ENCODE data around the gene PLA2G5. TPM values are rescaled to one million over a fixed set of nuclear protein-coding genes. Genes with fewer than 3 reads are reported as not detected.

The PLA2G5 gene
- total and polyA plus RNA-seq, 9 of the 15 experiments (the other 6 are each of a cell fraction or from before 2014, with no cell fraction given) = not detected

DNA sequence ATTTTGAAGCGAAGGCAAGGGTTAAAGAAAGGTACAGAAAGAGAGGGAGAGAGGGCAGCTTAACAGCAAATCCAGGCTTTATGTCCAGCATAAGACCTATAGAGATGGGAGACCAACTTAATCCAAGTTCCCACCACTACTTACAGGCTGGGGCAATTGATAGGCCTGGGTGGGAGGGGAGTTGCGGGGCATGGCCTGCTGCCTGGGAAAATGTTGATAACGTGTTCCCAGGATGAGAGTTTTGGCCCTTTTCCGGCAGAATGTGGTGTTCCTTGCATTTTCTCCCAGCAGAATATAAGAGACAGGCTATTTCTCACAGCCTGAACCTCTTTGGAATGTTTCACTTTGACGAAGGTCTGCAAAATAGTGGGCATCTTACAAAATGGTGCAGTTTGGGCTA is 34.9 kb upstream of the PLA2G5 start (continued):
- TF ChIP-seq, protein P1, sequence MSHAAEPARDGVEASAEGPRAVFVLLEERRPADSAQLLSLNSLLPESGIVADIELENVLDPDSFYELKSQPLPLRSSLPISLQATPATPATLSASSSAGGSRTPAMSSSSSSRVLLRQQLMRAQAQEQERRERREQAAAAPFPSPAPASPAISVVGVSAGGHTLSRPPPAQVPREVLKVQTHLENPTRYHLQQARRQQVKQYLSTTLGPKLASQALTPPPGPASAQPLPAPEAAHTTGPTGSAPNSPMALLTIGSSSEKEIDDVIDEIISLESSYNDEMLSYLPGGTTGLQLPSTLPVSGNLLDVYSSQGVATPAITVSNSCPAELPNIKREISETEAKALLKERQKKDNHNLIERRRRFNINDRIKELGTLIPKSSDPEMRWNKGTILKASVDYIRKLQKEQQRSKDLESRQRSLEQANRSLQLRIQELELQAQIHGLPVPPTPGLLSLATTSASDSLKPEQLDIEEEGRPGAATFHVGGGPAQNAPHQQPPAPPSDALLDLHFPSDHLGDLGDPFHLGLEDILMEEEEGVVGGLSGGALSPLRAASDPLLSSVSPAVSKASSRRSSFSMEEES (CRISPR knock-in tag; IDR thresholded peaks at IDR 0.05) = no peak
- TF ChIP-seq ZNF79 (CRISPR knock-in tag; IDR thresholded peaks at IDR 0.05; ENCODE audit: low read depth) = no peak

DNA sequence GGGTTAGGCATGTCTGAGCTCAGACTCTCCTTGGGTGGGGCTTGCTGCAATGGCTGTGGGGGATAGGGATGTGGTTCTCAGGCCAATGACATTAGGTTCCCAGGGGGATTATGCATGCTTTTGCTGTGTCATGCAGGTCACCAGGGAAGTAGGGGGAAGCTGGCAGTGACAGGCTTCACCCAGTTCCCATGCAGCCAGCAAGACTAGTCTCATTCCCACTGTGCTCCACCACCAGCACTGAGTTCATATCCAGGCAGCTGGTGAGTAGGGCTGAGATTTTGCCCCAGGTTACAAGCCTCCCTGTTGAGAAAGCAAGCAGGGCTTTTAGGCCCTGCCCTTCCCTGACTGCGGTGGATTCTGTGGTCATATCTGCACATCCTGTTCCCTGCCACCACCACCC is 32.1 kb upstream of the PLA2G5 start:
- H3K4me3 ChIP-seq = no peak overlapping the region
- no TSS peak for BruUV-seq (replicated peaks)
- H3K9me1 ChIP-seq (ENCODE audit: control insufficient read depth, insufficient read depth, low read length) = no peaks in the 10 kb centered on the region
- H2AFZ ChIP-seq (ENCODE audit: low read depth, low read length) = no peak overlapping the region
- H3K4me2 ChIP-seq (ENCODE audit: insufficient read depth, low read length) = no peak overlapping the region
- no peaks in the 10 kb centered on the region for H3K79me2 ChIP-seq (ENCODE audit: control insufficient read depth, insufficient read depth, low read length)
- in situ Hi-C loops (cut with MboI) = no loop called here
- FAIRE-seq = no peak
- DNase-seq (ENCODE audit: extremely low read depth in 1 of 4, low spot score in 3 of 4) = no peak
- no peak overlapping the region; the same call in 2 of the 3 replicates for H3K27ac ChIP-seq (ENCODE audit: extremely low read depth, low read depth, low read length)
- ATAC-seq = no peak
- H3K9me3 ChIP-seq (replicated peaks; ENCODE audit: control insufficient read depth, insufficient read depth, low read depth, low read length) = no peaks in the 10 kb centered on the region
- no peaks in the 10 kb centered on the region for H3K36me3 ChIP-seq (ENCODE audit: control insufficient read depth, insufficient read depth, low read length)
- intact Hi-C loops (cut with micrococcal nuclease) = no loop called here
- H3K9ac ChIP-seq (ENCODE audit: insufficient read depth in 1 of 2, low read depth in 2 of 2, low read length in 2 of 2) = no peak overlapping the region
- no peaks in the 10 kb centered on the region for H3K4me1 ChIP-seq (replicated peaks in 1 of 2; ENCODE audit: control insufficient read depth in 2 of 2, insufficient read depth in 2 of 2, low read length in 2 of 2)
- ChIA-PET POLR2A (interaction anchor here (0.9 kb wide), 1 partner anchor 8 kb away, joined by 3 read pairs; no protein-coding TSS in a partner anchor), CTCF (ENCODE audit: low intra/inter-chr PET ratio) (no interaction called here)
- H3K27me3 ChIP-seq (ENCODE audit: control insufficient read depth in 2 of 2, insufficient read depth in 2 of 2, low read length in 2 of 2) = 0 out of 5 replicates have a peak, but pooled peaks cover 0 to 6% of the 10 kb centered on the region in 2 experiments
- 0% methylated on average over 1 of the region's 1 CpG for WGBS (ENCODE audit: insufficient coverage, low coverage, missing lambda C conversion rate)
- no peaks in the 10 kb centered on the region for H4K20me1 ChIP-seq (replicated peaks; ENCODE audit: control insufficient read depth, insufficient read depth, low read length)
- TF ChIP-seq E2F3 (CRISPR knock-in tag; IDR thresholded peaks at IDR 0.05) (no peak), SMARCB1 (IDR thresholded peaks at IDR 0.05; ENCODE audit: insufficient read length, low read depth) (no peak), ZNF316 (IDR thresholded peaks at IDR 0.05) (no peak), BACH1 (tag; IDR thresholded peaks at IDR 0.05) (no peak), SP2 (IDR thresholded peaks at IDR 0.05; ENCODE audit: extremely low read depth, low read depth, low read length, poor library complexity, severe bottlenecking) (no peak), ZNF785 (CRISPR knock-in tag; IDR thresholded peaks at IDR 0.05) (no peak), SREBF2 (CRISPR knock-in tag; IDR thresholded peaks at IDR 0.05) (no peak), SMAD2 (IDR thresholded peaks at IDR 0.05; ENCODE audit: low read depth, low read length) (no peak), PPARD (CRISPR knock-in tag; IDR thresholded peaks at IDR 0.05) (no peak), CBFA2T3 (IDR thresholded peaks at IDR 0.05) (no peak)
- TF ChIP-seq, protein P2, sequence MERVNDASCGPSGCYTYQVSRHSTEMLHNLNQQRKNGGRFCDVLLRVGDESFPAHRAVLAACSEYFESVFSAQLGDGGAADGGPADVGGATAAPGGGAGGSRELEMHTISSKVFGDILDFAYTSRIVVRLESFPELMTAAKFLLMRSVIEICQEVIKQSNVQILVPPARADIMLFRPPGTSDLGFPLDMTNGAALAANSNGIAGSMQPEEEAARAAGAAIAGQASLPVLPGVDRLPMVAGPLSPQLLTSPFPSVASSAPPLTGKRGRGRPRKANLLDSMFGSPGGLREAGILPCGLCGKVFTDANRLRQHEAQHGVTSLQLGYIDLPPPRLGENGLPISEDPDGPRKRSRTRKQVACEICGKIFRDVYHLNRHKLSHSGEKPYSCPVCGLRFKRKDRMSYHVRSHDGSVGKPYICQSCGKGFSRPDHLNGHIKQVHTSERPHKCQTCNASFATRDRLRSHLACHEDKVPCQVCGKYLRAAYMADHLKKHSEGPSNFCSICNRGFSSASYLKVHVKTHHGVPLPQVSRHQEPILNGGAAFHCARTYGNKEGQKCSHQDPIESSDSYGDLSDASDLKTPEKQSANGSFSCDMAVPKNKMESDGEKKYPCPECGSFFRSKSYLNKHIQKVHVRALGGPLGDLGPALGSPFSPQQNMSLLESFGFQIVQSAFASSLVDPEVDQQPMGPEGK (CRISPR knock-in tag; IDR thresholded peaks at IDR 0.05; ENCODE audit: borderline replicate concordance) = no peak
- TF ChIP-seq, protein P3, sequence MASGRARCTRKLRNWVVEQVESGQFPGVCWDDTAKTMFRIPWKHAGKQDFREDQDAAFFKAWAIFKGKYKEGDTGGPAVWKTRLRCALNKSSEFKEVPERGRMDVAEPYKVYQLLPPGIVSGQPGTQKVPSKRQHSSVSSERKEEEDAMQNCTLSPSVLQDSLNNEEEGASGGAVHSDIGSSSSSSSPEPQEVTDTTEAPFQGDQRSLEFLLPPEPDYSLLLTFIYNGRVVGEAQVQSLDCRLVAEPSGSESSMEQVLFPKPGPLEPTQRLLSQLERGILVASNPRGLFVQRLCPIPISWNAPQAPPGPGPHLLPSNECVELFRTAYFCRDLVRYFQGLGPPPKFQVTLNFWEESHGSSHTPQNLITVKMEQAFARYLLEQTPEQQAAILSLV (tag; IDR thresholded peaks at IDR 0.05) = no peak
- TF ChIP-seq, protein P4, sequence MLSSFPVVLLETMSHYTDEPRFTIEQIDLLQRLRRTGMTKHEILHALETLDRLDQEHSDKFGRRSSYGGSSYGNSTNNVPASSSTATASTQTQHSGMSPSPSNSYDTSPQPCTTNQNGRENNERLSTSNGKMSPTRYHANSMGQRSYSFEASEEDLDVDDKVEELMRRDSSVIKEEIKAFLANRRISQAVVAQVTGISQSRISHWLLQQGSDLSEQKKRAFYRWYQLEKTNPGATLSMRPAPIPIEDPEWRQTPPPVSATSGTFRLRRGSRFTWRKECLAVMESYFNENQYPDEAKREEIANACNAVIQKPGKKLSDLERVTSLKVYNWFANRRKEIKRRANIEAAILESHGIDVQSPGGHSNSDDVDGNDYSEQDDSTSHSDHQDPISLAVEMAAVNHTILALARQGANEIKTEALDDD (IDR thresholded peaks at IDR 0.05) = no peak
- TF ChIP-seq, protein P5, sequence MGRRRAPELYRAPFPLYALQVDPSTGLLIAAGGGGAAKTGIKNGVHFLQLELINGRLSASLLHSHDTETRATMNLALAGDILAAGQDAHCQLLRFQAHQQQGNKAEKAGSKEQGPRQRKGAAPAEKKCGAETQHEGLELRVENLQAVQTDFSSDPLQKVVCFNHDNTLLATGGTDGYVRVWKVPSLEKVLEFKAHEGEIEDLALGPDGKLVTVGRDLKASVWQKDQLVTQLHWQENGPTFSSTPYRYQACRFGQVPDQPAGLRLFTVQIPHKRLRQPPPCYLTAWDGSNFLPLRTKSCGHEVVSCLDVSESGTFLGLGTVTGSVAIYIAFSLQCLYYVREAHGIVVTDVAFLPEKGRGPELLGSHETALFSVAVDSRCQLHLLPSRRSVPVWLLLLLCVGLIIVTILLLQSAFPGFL (CRISPR knock-in tag; IDR thresholded peaks at IDR 0.05) = no peak

All from K562 (cell line).